ENCODE results near the gene SLC39A8. TPM values are rescaled to one million over a fixed set of nuclear protein-coding genes. Genes with fewer than 3 reads are reported as not detected.
"Not testable (repeated sequence)": the region's sequence is repeated elsewhere in the genome, so short reads cannot be mapped to it uniquely, and the experiment has no call there.

The SLC39A8 gene
- total RNA-seq (25.3 TPM), polyA plus RNA-seq (8.1 TPM)

GRCh38 chr4:102344954-102345794 is at the start of gene SLC39A8:
TSS of gene SLC39A8 (minus strand) at chr4:102345482. CDS start at chr4:102344662, 820 bp downstream.
- H3K4me3 ChIP-seq (ENCODE audit: low read depth, low read length) = peak within 1 kb of the TSS; percentile 59
- under 1% methylated on average over 54 of the region's 54 CpGs for WGBS
- peak; percentile 57 for DNase-seq (ENCODE audit: extremely low spot score)
- no peak within 1 kb of the TSS for H3K27ac ChIP-seq (ENCODE audit: low read depth)
- H3K4me1 ChIP-seq (ENCODE audit: insufficient read depth) = no peaks in the 10 kb centered on the region
- H3K36me3 ChIP-seq (ENCODE audit: insufficient read depth) = no peaks in the 10 kb centered on the region

GRCh38 chr4:102392033-102392744 is 46.9 kb upstream of the SLC39A8 start:
- Histone ChIP-seq H3K4me3 (ENCODE audit: low read depth, low read length) (no peak overlapping the region), H3K36me3 (ENCODE audit: insufficient read depth) (no peaks in the 10 kb centered on the region), H3K27ac (ENCODE audit: low read depth) (no peak overlapping the region), H3K4me1 (ENCODE audit: insufficient read depth) (no peaks in the 10 kb centered on the region)
- no peak for DNase-seq (ENCODE audit: extremely low spot score)
- WGBS = 65% methylated on average over 4 of the region's 4 CpGs

GRCh38 chr4:102390438-102390837 is 45.2 kb upstream of the SLC39A8 start:
- Histone ChIP-seq H3K27ac (ENCODE audit: low read depth) (no peak overlapping the region), H3K4me1 (ENCODE audit: insufficient read depth) (no peaks in the 10 kb centered on the region), H3K4me3 (ENCODE audit: low read depth, low read length) (no peak overlapping the region), H3K36me3 (ENCODE audit: insufficient read depth) (no peaks in the 10 kb centered on the region)
- 61% methylated on average over 2 of the region's 2 CpGs for WGBS
- DNase-seq (ENCODE audit: extremely low spot score) = no peak

- no peaks in the 10 kb centered on the region for H3K4me1 ChIP-seq (ENCODE audit: insufficient read depth)
- no peaks in the 10 kb centered on the region for H3K36me3 ChIP-seq (ENCODE audit: insufficient read depth)
- H3K27ac ChIP-seq (ENCODE audit: low read depth) = no peak overlapping the region
- H3K4me3 ChIP-seq (ENCODE audit: low read depth, low read length) = no peak overlapping the region
- DNase-seq (ENCODE audit: extremely low spot score) = no peak
These were observed 43.3 kb upstream of the SLC39A8 start for GRCh38 chr4:102388611-102389010.

GRCh38 chr4:102387552-102388150 is 42.4 kb upstream of the SLC39A8 start:
- H3K36me3 ChIP-seq (ENCODE audit: insufficient read depth) = no peaks in the 10 kb centered on the region
- DNase-seq (ENCODE audit: extremely low spot score) = no peak
- no peak overlapping the region for H3K27ac ChIP-seq (ENCODE audit: low read depth)
- no peaks in the 10 kb centered on the region for H3K4me1 ChIP-seq (ENCODE audit: insufficient read depth)
- H3K4me3 ChIP-seq (ENCODE audit: low read depth, low read length) = no peak overlapping the region
- 45% methylated on average over 2 of the region's 2 CpGs for whole genome bisulfite sequencing

- WGBS = 90% methylated on average over 3 of the region's 3 CpGs
- H3K4me3 ChIP-seq (ENCODE audit: low read depth, low read length) = no peak overlapping the region
- no peak overlapping the region for H3K27ac ChIP-seq (ENCODE audit: low read depth)
These were observed 41.7 kb upstream of the SLC39A8 start for GRCh38 chr4:102386966-102387365.

GRCh38 chr4:102380253-102380652 is 35.0 kb upstream of the SLC39A8 start:
- not testable (repeated sequence) for H3K4me3 ChIP-seq (ENCODE audit: low read depth, low read length); H3K36me3 ChIP-seq (ENCODE audit: insufficient read depth); DNase-seq (ENCODE audit: extremely low spot score); H3K27ac ChIP-seq (ENCODE audit: low read depth); H3K4me1 ChIP-seq (ENCODE audit: insufficient read depth)
- WGBS = 88% methylated on average over 10 of the region's 10 CpGs

More at GRCh38 chr4:102386966-102387365, 41.7 kb upstream of the SLC39A8 start:
- DNase-seq (ENCODE audit: extremely low spot score) = no peak
- Histone ChIP-seq H3K36me3 (ENCODE audit: insufficient read depth) (no peaks in the 10 kb centered on the region), H3K4me1 (ENCODE audit: insufficient read depth) (no peaks in the 10 kb centered on the region)

- H3K4me3 ChIP-seq (ENCODE audit: low read depth, low read length) = no peak overlapping the region
- H3K4me1 ChIP-seq (ENCODE audit: insufficient read depth) = no peaks in the 10 kb centered on the region
- WGBS = 87% methylated on average over 2 of the region's 2 CpGs
- no peak overlapping the region for H3K27ac ChIP-seq (ENCODE audit: low read depth)
- H3K36me3 ChIP-seq (ENCODE audit: insufficient read depth) = no peaks in the 10 kb centered on the region
- DNase-seq (ENCODE audit: extremely low spot score) = no peak
These were observed 17.7 kb upstream of the SLC39A8 start for GRCh38 chr4:102362922-102363432.

- Histone ChIP-seq H3K4me1 (ENCODE audit: insufficient read depth) (no peaks in the 10 kb centered on the region), H3K27ac (ENCODE audit: low read depth) (no peak overlapping the region), H3K4me3 (ENCODE audit: low read depth, low read length) (no peak overlapping the region), H3K36me3 (ENCODE audit: insufficient read depth) (no peaks in the 10 kb centered on the region)
- WGBS = 84% methylated on average over 3 of the region's 3 CpGs
- no peak for DNase-seq (ENCODE audit: extremely low spot score)
These were observed 12.8 kb upstream of the SLC39A8 start for GRCh38 chr4:102358128-102358527.

- not testable (repeated sequence) for H3K4me3 ChIP-seq (ENCODE audit: low read depth, low read length); DNase-seq (ENCODE audit: extremely low spot score); H3K4me1 ChIP-seq (ENCODE audit: insufficient read depth); H3K27ac ChIP-seq (ENCODE audit: low read depth); H3K36me3 ChIP-seq (ENCODE audit: insufficient read depth)
These were observed 12.4 kb upstream of the SLC39A8 start for GRCh38 chr4:102357637-102358036.

GRCh38 chr4:102356562-102357202 is 11.4 kb upstream of the SLC39A8 start:
- WGBS = 96% methylated on average over 3 of the region's 3 CpGs
- Histone ChIP-seq H3K4me1 (ENCODE audit: insufficient read depth) (no peaks in the 10 kb centered on the region), H3K4me3 (ENCODE audit: low read depth, low read length) (no peak overlapping the region), H3K36me3 (ENCODE audit: insufficient read depth) (no peaks in the 10 kb centered on the region), H3K27ac (ENCODE audit: low read depth) (no peak overlapping the region)
- no peak for DNase-seq (ENCODE audit: extremely low spot score)

GRCh38 chr4:102355748-102356147 is 10.5 kb upstream of the SLC39A8 start:
- H3K27ac ChIP-seq (ENCODE audit: low read depth) = no peak overlapping the region
- WGBS = 86% methylated on average over 2 of the region's 2 CpGs
- DNase-seq (ENCODE audit: extremely low spot score) = no peak
- no peaks in the 10 kb centered on the region for H3K36me3 ChIP-seq (ENCODE audit: insufficient read depth)
- no peaks in the 10 kb centered on the region for H3K4me1 ChIP-seq (ENCODE audit: insufficient read depth)
- no peak overlapping the region for H3K4me3 ChIP-seq (ENCODE audit: low read depth, low read length)

GRCh38 chr4:102354671-102355454 is 9.6 kb upstream of the SLC39A8 start:
- no peak for DNase-seq (ENCODE audit: extremely low spot score)
- no peaks in the 10 kb centered on the region for H3K4me1 ChIP-seq (ENCODE audit: insufficient read depth)
- no peaks in the 10 kb centered on the region for H3K36me3 ChIP-seq (ENCODE audit: insufficient read depth)
- H3K27ac ChIP-seq (ENCODE audit: low read depth) = no peak overlapping the region
- WGBS = 64% methylated on average over 2 of the region's 2 CpGs
- H3K4me3 ChIP-seq (ENCODE audit: low read depth, low read length) = no peak overlapping the region
